Spinal cord (tissue), 10 donors: ENCODE results near the gene PLOD3. TPM values are rescaled to one million over a fixed set of nuclear protein-coding genes. Genes with fewer than 3 reads are reported as not detected.
A peak's percentile ranks its signal among the peaks of the same experiment; 100 is the strongest.

Experiments used
- DNase-seq, 6 donors: peaks; one replicate each; pipeline versions ENCODE4 v3.0.0 to v3.0.0-alpha.2; 2013 to 2015; ENCODE audit warnings: low spot score in 6 of 6, low read depth in 4 of 6
- H3K27ac ChIP-seq: one replicate; pipeline ENCODE4 v1.5.1; 2013; ENCODE audit warnings: low read depth, low read length, control low read depth
- H3K27me3 ChIP-seq: one replicate; pipeline ENCODE4 v1.6.1; 2013; ENCODE audit warnings: low read length; ENCODE audit not compliant: control insufficient read depth, insufficient read depth
- H3K36me3 ChIP-seq: one replicate; pipeline ENCODE4 v1.6.1; 2013; ENCODE audit warnings: low read length; ENCODE audit not compliant: control insufficient read depth, insufficient read depth
- H3K4me1 ChIP-seq: one replicate; pipeline ENCODE4 v1.6.1; 2013; ENCODE audit warnings: low read length; ENCODE audit not compliant: control insufficient read depth, insufficient read depth
- H3K4me3 ChIP-seq: one replicate; pipeline ENCODE4 v1.5.1; 2013; ENCODE audit warnings: low read depth, low read length, control low read depth
- H3K9me3 ChIP-seq: one replicate; pipeline ENCODE4 v1.6.1; 2013; ENCODE audit warnings: low read length; ENCODE audit not compliant: control insufficient read depth, insufficient read depth
- WGBS: methylation state at CpG from one replicate; pipeline ENCODE4 v1.1.5; 2013; ENCODE audit warnings: missing lambda C conversion rate; ENCODE audit not compliant: insufficient coverage; 5-methylcytosine and 5-hydroxymethylcytosine counted together
- polyA plus RNA-seq, 2 donors: library from polyadenylated mRNA; unstranded; fragments of 120-200 nt; gene quantifications; one replicate each; pipeline ENCODE4 v1.2.1, GENCODE V29; 2013; ENCODE audit not compliant: insufficient read length in 2 of 2
- total RNA-seq, 2 donors: library from RNA; depleted of rRNA in 1 of 2; stranded (reverse); fragments of 120-200 nt in 1 of 2; fragments of >200 nt in 1 of 2; gene quantifications; one replicate each; pipeline versions ENCODE4 v1.2.3 to v1.2.4, GENCODE V29; 2013 to 2014
- donor health status: healthy.

The PLOD3 gene
- total and polyA plus RNA-seq, 4 donors = 26.2 to 71.7 (median 48.5) TPM

DNA sequence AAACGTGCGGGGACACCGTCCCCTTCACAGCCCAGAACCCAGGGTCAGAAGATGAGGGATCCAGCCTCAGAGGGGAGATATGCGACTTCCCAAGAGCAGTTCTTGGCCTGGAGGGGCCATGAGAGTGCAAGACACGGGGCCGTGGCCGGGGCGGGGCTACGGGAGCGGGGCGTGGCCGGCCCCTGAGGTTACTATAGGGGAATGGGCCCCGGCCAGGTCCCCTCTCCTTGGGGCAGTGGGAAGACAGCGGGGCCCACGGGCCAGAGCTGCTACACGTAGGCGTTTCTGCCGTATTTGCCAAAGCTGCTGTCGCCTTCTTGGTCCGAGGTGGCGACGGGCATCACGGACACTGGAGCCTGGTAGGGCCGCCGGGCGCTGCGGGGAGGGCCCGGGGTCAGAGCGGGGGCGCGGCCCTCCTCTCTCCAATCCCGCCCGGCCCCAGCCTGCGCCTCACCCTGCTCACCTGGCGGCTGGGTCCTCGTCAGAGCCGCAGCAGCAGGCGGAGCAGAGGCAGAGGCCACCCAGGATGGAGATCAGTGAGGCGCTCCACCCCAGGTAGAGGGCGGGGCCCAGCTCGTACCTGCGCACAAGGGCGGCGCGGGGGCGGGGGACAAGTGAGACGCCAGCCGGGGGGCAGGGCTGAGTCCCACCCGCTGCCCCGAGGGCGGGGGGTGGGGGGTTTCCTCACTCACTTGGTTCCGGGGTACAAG is 14.9 kb upstream of the PLOD3 start:
- Histone ChIP-seq H3K27me3 (no peaks in the 10 kb centered on the region), H3K4me1 (peaks cover 10% of the 10 kb centered on the region), H3K9me3 (no peaks in the 10 kb centered on the region), H3K27ac (no peak overlapping the region), H3K4me3 (no peak overlapping the region), H3K36me3 (peaks cover 74% of the 10 kb centered on the region)
- WGBS = 10% methylated on average over 48 of the region's 52 CpGs
- peak in 1 of 6 donors; percentile 43 for DNase-seq

- H3K27me3 ChIP-seq = no peaks in the 10 kb centered on the region
- peaks cover 74% of the 10 kb centered on the region for H3K36me3 ChIP-seq
- DNase-seq = no peak
- H3K27ac ChIP-seq = no peak overlapping the region
- H3K4me3 ChIP-seq = no peak overlapping the region
- H3K4me1 ChIP-seq = peaks cover 9% of the 10 kb centered on the region
- 90% methylated on average over 6 of the region's 7 CpGs for WGBS
- no peaks in the 10 kb centered on the region for H3K9me3 ChIP-seq
Observed at GRCh38 chr7:101231644-101232043, 14.3 kb upstream of the PLOD3 start.

DNA sequence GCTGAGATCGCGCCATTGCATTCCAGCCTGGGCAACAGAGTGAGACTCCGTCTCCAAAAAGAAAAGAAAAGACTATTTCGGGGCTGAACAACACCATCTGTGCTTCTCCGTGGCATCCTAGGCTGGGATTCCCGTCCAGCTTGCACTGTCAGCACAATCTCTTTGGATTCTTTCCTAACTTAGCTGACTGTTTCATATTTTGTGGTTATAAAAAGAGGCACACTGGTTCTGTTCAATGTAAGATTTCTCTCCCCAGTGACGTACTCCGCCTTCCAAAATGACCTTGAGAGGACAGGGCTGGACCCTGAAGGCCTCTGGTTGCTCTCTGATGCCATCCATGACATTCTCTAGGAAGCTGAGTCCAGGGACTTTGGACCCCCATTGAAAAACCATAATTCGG is 9.3 kb upstream of the PLOD3 start:
- 97% methylated on average over 6 of the region's 9 CpGs for WGBS
- H3K4me1 ChIP-seq = peaks cover 1% of the 10 kb centered on the region
- no peaks in the 10 kb centered on the region for H3K27me3 ChIP-seq
- H3K9me3 ChIP-seq = no peaks in the 10 kb centered on the region
- H3K27ac ChIP-seq = no peak overlapping the region
- H3K4me3 ChIP-seq = no peak overlapping the region
- H3K36me3 ChIP-seq = peaks cover 83% of the 10 kb centered on the region
- peak in 1 of 6 donors; percentile 74 for DNase-seq

- no peak overlapping the region for H3K4me3 ChIP-seq
- H3K4me1 ChIP-seq = no peaks in the 10 kb centered on the region
- WGBS = 96% methylated on average over 4 of the region's 6 CpGs
- DNase-seq = no peak
- no peak overlapping the region for H3K27ac ChIP-seq
- H3K27me3 ChIP-seq = no peaks in the 10 kb centered on the region
- H3K9me3 ChIP-seq = no peaks in the 10 kb centered on the region
- H3K36me3 ChIP-seq = peaks cover 83% of the 10 kb centered on the region
Observed at GRCh38 chr7:101225650-101226049, 8.3 kb upstream of the PLOD3 start.

- Histone ChIP-seq H3K27ac (no peak overlapping the region), H3K36me3 (peaks cover 69% of the 10 kb centered on the region), H3K9me3 (no peaks in the 10 kb centered on the region), H3K4me3 (no peak overlapping the region), H3K4me1 (peaks cover 11% of the 10 kb centered on the region), H3K27me3 (no peaks in the 10 kb centered on the region)
- no peak for DNase-seq
- WGBS = 98% methylated on average over 14 of the region's 15 CpGs
Observed at GRCh38 chr7:101223528-101223927, 6.1 kb upstream of the PLOD3 start.

- H3K36me3 ChIP-seq = peaks cover 58% of the 10 kb centered on the region
- no peaks in the 10 kb centered on the region for H3K9me3 ChIP-seq
- no peak overlapping the region for H3K27ac ChIP-seq
- H3K27me3 ChIP-seq = no peaks in the 10 kb centered on the region
- WGBS = 91% methylated on average over 27 of the region's 27 CpGs
- no peak overlapping the region for H3K4me3 ChIP-seq
- no peak for DNase-seq
- peaks cover 20% of the 10 kb centered on the region for H3K4me1 ChIP-seq
Observed at GRCh38 chr7:101222275-101222830, 5.0 kb upstream of the PLOD3 start.

- WGBS = 83% methylated on average over 5 of the region's 5 CpGs
- no peak overlapping the region for H3K4me3 ChIP-seq
- no peaks in the 10 kb centered on the region for H3K9me3 ChIP-seq
- peaks cover 49% of the 10 kb centered on the region for H3K36me3 ChIP-seq
- no peaks in the 10 kb centered on the region for H3K27me3 ChIP-seq
- H3K27ac ChIP-seq = no peak overlapping the region
- peaks cover 40% of the 10 kb centered on the region for H3K4me1 ChIP-seq
- DNase-seq = no peak
Observed at GRCh38 chr7:101220295-101220694, 2.9 kb upstream of the PLOD3 start.

DNA sequence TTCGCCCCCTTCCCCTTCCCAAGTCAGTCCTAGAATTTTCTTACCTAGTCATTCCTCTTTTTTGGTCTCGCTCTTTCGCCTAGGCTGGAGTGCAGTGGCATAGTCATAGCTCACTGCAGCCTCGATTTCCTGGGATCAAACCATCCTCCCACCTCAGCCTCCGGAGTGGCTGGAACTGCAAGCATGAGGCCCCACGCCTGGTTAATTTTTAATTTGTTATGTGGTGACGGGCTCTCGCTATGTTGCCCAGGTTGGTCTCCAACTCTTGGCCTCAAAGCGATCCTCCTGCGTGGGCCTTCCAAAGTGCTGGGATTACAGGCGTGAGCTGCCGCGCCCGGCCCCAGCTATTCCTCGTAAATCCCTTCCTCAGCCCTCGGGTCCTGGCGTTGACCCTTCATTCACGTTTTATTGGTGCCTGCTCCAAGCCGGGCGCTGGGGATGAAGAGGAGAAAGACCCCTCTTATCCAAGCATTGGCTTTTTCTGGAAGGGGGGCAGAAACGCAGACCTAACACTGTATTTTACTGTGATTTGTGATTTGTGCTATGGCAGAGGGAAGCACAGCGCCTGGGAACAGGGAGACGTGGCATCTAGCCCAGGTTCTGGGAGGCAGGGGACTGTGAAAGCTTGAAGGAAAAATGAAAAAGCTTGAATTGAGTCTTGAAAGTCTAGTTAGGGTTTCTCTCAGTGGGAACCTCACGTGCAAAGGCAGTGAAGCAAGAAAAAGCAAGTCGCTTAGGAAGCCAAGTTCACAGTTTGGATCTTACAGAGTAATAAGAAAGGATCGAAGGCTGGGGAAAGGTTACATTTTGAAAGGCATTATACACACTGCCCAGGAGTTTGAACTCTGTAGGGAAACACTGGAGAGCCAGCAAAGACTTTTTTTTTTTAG is 1.1 kb upstream of the PLOD3 start:
- no peaks in the 10 kb centered on the region for H3K27me3 ChIP-seq
- H3K4me3 ChIP-seq = peak overlapping the region; percentile 87
- DNase-seq = no peak
- peaks cover 48% of the 10 kb centered on the region for H3K36me3 ChIP-seq
- H3K9me3 ChIP-seq = no peaks in the 10 kb centered on the region
- peak overlapping the region; percentile 96 for H3K27ac ChIP-seq
- 15% methylated on average over 18 of the region's 26 CpGs for WGBS
- peaks cover 40% of the 10 kb centered on the region for H3K4me1 ChIP-seq

DNA sequence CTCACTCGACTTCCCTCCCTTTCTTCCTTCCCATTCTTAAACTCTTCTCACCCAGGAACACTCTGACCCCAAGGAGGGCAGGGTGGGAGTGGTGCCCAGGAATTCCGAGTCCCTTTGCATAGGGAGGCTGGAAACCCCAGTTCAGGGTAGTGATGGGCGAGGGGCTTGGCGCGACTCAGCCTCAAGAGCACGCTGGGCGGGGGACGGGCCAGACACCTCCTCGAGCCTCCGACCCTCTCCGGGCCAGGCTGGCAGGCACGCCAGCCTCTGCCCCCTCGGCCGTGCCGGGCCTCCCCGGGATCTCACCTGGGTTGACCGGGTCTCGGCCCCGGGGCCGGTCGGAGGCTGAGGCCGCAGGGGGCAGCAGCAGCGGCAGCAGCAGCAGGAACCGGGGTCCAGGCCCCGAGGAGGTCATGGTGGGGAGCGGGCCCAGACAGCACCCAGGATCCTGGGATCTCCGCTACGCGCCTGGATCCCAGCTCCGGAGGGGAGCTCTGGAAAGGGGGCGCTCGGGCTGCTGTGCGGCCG is 457 bp downstream of the PLOD3 start:
- 0% methylated on average over 33 of the region's 34 CpGs for WGBS
- peak in 1 of 6 donors; percentile 35 for DNase-seq
- Histone ChIP-seq H3K27ac (peak overlapping the region; percentile 96), H3K27me3 (no peaks in the 10 kb centered on the region), H3K9me3 (no peaks in the 10 kb centered on the region), H3K4me1 (peaks cover 40% of the 10 kb centered on the region), H3K4me3 (peak overlapping the region; percentile 87), H3K36me3 (peaks cover 47% of the 10 kb centered on the region)
